ENCODE measurements around the gene ADPRH.
"Not testable (repeated sequence)": the region's sequence is repeated elsewhere in the genome, so short reads cannot be mapped to it uniquely, and the experiment has no call there.

The ADPRH gene

DNA sequence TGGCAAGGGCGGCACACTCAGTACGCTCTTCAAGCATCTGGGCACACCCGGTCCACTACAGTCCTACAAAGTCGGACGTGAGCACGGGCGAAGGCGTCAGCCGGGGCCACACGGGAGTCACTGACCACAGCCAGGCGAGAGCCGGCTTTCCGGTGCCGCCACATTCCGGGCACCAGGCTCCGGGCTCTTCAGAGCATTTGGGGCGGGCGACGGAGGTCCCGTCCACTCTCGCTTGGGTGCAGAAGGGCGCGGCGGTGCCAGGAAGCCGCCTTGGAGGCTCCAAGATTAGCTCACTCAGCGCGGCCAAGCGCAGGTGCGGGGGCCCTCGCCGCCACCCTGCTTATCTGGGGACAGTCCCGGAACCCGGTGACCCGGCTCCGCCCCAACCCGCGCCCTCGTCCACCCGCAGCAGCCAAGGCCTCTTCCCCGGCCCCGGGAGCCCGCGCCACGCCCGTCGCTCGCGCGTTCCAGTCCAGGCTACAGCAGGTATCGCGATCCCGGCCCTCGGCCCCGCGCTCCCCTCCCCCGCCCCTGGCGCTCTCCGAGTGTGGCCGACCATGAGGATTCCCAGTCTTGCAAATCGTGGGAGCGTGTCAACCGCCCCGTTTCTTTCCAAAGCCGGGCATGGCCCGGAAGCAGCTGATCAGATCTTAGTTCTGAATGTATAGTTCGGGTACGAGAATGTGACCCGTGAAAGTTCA lies at the start of gene ADPRH:
Gene ADPRH, plus strand, starts transcription at position 127 of the 701 bp plus-strand sequence. CDS start 2,678 bp downstream, outside the sequence.
- DNase-seq (ENCODE audit: low read depth in 2 of 2): no peak

DNA sequence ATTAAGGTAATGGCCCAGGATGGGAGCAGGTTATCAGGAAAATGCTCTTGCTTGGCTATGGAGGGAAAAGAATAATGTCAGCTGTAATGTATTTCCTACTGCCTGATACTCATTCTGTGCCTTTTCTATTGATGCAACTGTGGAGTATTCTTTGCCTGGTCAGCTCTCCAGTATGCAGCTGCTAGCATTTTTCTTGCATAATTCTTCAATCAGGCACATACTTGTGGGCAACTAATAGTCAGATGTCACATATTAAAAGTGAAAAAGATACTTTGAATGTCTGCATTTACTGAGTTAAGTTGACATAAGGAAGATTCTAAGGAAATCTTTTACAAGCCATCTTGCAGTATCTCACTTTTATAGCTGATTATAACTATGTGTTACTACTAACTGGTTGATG lies 49.4 kb upstream of the ADPRH start:
- DNase-seq (ENCODE audit: low read depth in 2 of 2): no peak

GRCh38 chr3:119530456-119530855 lies 48.8 kb upstream of the ADPRH start:
- DNase-seq (ENCODE audit: low read depth in 2 of 2): no peak

DNA sequence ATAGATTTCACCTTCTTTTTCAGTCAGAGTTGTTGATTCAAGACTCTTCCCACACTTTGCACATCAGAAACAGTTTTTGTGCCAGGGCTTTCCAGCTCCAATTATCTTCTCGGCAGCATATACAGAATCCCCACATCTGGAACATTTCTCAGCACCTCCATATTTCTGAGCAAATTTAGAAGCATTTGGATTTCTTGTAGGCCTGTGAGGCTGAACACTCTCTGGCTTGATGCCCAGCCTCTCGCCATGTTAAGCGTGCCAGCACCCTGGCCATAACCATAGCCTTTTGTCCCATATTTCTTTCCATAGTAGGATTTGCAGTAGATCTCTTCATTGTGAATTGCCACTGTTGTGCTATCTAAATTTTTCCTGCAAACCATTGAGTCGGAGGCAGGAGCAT lies 48.1 kb upstream of the ADPRH start:
- DNase-seq (ENCODE audit: low read depth in 2 of 2): no peak

DNA sequence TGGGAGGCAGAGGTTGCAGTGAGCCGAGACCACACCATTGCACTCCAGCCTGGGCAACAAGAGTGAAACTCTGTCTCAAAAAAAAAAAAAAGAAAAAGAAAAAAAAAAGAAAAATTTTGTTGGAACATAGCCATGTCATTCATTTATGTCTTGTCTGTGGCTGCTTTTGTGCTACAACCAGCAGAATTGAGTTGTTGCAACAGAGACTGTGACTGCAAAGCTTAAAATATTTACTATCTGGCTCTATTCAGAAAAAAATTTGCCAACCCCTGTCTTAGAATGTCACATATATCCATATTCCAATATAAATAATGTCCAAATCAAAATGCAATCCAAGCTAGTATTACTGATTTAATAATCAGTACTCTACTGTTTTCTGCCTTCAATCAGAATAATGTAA lies 45.0 kb upstream of the ADPRH start:
- no peak for DNase-seq (ENCODE audit: low read depth in 2 of 2)

DNA sequence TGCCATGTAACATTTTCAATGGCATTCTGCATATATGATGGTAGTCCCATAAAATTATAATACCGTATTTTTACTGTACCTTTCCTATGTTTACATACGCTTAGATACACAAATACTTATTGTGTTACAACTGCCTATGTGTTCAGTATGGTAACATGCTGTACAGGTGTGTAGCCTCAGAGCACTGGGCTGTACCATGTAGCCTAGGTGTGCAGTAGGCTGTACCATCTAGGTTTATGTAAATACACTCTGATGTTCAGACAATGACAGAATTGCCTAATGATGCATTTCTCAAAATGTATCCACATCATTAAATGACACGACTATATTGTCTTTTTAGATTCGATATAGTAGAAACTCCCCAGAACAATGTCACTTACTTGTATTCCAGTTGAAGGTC lies 42.5 kb upstream of the ADPRH start:
- no peak for DNase-seq (ENCODE audit: low read depth in 2 of 2)

DNA sequence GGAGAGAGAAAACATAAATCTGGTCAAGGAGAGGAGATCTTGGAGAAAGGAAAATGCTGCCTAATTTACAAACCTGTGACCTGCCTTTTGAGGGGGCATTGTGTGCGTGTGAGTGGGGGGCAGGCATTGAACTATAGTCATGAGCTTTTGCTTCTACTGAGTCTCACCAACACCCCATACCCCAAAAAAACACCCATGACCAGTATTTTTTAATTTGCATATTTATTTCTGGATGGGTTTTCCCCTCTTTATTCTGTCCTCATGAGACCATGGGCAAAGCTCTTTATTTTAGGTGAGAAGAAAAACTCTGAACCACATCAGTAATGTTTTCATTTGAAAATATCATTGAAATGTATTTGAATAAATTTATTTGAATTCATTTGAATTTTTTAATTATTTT lies 40.5 kb upstream of the ADPRH start:
- DNase-seq (ENCODE audit: low read depth in 2 of 2): no peak

GRCh38 chr3:119541547-119541946 lies 37.7 kb upstream of the ADPRH start:
- DNase-seq (ENCODE audit: low read depth in 2 of 2): no peak

DNA sequence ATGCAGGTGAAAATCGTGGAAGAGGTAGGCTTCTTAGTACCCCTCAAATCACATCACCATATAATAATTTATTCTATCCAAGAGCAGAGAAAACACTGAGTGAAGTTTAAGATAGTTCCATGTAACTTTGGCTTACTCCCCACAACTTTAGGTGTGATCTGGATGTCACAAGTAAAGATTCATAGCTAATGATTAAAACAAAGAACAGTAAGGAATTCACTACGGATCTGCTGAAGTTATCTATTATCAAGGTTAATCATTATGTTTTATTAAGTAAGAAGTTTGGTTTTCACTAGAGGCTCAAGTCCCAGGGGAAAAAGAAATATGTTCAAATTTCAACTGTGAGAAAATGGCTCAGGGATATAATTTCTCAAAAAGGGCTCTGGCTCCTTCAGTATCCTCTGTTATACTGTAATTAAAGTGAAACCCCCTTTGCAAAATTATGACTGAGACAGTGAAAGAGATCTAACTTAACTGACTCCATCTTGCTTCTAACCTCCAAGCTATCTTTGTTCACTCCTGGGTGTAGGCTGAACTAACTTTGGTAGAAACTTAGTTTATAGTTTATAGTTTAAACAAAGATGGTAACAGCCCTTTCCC lies 37.0 kb upstream of the ADPRH start:
- no peak for DNase-seq (ENCODE audit: low read depth in 2 of 2)

DNA sequence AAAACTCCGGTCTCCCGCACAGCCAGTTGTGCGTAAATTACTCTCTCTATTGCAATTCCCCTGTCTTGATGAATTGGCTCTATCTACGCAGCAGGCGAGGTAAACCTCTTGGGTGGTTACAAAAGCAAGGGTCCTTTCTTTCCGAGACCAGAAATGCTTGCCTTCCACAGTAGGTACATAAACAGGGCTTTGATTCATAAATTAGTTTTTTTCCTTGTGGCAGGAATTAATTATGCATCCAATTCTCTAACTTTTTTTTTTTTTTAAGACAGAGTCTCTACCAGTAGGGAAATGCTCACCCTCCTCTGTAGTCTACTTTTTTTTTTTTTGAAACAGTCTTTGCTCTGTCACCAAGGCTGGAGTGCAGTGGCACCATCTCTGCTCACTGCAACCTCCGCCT lies 36.1 kb upstream of the ADPRH start:
- no peak for DNase-seq (ENCODE audit: low read depth in 2 of 2)

DNA sequence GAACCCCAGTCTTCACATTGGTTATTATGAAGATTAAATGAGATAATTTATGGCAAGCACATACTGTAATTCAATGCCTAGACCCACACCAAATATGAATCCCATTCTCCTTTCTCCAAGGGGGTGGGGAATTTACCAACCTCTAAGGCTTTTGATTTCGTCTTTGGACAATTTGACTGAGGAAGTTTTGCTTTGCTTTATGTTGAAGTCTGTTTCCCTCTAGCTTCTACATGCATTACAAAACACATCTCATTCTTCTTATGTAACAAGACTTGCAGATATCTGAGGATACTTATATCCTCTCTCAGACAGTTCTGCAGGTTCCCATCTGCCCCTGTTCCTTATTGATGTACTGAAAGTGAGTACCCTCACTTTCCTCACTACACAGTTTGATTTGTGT lies 32.1 kb upstream of the ADPRH start:
- DNase-seq (ENCODE audit: low read depth in 2 of 2): no peak

DNA sequence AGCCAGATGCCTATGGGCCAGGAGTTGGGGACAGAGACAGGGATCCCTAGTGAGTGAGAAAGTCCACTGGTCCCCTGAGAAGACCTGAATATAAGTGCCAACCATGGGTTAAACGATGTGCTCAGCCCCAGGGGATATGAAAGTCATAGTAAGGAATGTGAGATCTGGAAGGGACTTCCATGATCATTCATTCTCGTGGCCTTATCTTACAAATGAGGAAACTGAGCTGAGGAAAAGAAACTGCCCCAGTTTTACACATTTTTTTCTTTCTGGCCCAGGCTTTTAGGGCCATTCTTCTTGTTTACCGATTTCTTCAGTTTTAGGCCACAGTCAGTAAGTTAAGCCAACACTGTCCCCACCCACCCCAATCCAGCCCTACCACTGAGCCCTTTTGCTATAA lies 31.0 kb upstream of the ADPRH start:
- DNase-seq (ENCODE audit: low read depth in 2 of 2): no peak

DNA sequence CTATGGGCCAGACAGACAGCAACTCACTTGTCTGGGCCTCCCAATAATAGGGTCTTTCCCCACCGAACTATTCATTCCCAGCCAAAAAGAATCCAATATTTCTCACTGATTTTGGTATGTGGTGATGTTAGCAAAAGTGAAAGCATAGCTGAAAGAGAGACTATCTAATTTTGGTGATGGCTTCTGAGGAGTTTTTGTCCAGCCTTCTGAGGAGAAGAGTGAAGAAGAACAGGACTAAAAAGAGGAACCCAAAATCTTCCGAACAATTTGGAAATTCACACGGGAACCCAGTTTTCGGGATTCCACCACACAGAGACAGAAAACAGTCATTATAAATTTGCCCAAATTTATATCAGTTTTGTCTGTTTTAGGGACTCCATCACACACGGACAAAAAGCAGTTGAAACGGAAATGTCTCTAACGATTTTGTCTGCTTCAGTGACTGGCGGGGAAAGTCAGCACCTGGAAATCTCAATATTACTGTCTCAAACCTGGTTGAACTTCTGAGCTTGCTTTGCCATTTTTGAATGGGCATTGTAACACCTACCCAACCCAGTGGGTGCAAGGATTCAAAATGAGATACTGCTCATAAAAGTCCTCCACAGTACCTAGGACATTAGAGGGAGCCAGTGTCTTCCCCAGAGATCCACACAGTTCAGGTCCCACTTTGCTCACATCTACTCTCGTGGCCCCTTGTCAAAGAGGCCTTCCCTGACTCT lies 28.9 kb upstream of the ADPRH start:
- no peak for DNase-seq (ENCODE audit: low read depth in 2 of 2)

DNA sequence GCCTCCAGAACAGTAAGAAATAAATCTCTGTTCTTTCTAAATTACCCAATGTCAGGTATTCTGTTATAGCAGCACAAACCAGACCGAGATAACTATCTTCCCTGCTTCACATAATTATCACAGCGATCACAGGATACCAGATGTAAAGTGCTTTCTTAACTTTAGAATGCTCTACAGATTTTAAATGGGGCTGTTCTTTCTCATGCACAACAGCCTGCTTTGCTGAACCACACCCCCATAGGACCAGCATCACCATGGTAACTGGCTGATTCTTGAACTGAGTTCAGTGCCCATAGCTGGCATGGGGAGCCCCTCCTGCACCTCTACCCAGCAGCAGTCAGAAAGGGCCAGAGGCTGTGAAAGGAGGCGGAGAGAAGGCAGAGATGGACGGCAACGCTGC lies 27.7 kb upstream of the ADPRH start:
- DNase-seq (ENCODE audit: low read depth in 2 of 2): no peak

DNA sequence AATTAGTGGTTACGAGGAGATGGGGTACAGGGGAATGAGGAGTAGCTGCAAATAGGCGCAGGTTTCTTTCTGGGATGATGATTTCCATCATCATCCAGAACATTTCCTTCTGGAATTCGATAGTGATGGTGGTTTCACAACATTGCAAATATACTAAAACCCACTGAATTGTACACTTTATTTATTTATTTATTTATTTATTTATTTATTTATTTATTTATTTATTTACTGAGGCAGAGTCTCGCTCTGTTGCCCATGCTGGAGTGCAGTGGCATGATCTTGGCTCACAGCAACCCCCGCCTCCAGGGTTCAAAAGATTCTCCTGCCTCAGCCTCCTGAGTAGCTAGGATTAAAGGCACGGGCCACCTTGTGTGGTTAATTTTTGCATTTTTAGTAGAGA lies 26.4 kb upstream of the ADPRH start:
- not testable (repeated sequence) for DNase-seq (ENCODE audit: low read depth in 2 of 2)

DNA sequence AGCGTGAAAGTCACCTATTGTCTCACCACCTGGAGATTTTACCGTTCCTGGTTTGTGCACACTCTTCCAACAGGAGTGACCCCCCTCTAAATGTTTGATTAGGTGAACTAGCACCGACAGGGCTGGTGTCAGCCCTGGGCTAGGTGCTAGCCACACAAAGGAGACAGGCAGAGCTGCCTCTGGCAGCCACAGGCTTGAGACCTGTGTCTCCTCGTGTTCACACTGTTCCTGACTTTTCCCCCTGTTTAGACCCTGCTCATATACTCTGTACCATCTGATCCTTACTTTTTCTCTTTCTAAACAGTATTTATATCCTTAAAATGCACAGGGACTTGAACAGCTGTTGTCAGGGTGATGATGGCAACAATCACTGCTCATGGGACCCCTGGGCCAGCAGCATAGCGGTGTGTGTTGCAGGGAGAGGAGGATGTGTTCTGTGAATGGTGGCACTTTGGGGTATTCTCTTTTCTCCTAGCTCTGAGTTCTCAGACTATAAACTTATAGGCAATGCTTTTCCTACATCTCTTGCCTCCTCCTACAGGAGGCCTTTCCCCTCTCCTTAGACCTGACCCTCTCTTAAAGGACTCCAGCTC lies 25.4 kb upstream of the ADPRH start:
- no peak for DNase-seq (ENCODE audit: low read depth in 2 of 2)

- no peak for DNase-seq (ENCODE audit: low read depth in 2 of 2)
Observed at GRCh38 chr3:119555309-119555735, 24.0 kb upstream of the ADPRH start.

GRCh38 chr3:119555929-119556328 lies 23.4 kb upstream of the ADPRH start:
- DNase-seq (ENCODE audit: low read depth in 2 of 2): no peak

- DNase-seq (ENCODE audit: low read depth in 2 of 2): no peak
Observed at GRCh38 chr3:119557192-119557876, 22.0 kb upstream of the ADPRH start.

DNA sequence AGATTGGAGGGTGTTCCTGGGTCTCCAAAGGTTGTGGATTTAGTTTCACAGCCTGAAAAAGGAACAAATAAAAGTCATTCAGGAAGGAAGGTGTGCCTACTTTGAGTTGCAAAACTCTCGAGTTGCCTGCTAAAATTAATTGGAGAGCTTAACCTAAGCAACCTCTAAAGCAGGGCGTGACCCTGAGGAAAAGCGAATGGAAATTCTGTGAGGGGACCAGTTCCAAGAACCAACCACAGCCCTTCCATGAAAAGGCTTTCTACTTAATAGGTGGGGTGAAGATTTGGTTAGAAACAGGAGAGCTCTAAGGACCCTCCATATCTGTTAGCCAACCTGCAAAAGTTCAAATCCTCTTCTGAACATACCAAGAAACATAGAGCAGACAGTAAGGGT lies 21.4 kb upstream of the ADPRH start:
- DNase-seq (ENCODE audit: low read depth in 2 of 2): no peak

DNA sequence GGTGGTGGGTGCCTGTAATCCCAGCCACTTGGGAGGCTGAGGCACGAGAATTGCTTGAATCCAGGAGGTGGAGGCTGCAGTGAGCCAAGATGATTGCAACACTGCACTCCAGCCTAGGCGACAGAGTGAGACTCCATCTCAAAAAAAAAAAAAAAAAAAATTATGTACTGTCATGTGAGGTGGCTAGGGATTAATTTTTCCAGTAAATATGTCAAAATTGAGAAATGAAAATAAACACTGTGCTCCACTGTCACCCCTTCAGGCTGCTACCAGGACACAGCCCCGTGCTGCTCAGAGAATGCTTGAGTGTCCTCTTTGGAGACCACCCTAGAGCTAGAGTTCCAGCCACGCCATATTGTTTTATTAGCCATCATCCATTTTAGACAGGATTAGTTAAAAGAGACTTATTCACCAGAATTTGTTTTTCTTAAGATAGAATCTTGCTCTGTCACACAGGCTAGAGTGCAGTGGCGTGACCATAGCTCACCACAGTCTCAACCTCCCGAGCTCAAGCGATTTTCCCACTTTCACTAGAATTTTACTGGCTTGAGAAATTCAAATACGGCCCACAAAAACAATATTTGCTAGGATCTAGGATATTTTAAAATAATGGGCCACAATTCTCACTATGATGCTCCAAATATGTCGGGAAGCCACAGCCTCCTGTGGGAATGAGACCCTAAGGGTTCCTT lies 20.5 kb upstream of the ADPRH start:
- DNase-seq (ENCODE audit: low read depth in 2 of 2): no peak

Data from stimulated activated CD8-positive, alpha-beta memory T cell treated with anti-CD3 and anti-CD28 coated beads, Interleukin-7, amount 100 ng/mL, for 1 hour (primary cell).